A673 (cell line): ENCODE measurements around the gene TNS3. TPM values are rescaled to one million over a fixed set of nuclear protein-coding genes. Genes with fewer than 3 reads are reported as not detected.

Source experiments
- BruUV-seq: library from RNA; stranded (reverse); fragments of 400-500 nt; replicated peaks from 2 replicates; lab custom pipeline; 2021; lab: Mats Ljungman, UMichigan
- CTCF ChIA-PET: fragments of 300-600 bp; sonication (Branson Sonifier 250); formaldehyde crosslinking; loops from one replicate; lab custom pipeline; 2022; ENCODE audit warnings: antibody characterized with exemption; lab: Charles Lee
- POLR2A ChIA-PET: fragments of 300-600 bp; sonication (Branson Sonifier 250); formaldehyde crosslinking; loops from one replicate; lab custom pipeline; 2022; ENCODE audit warnings: antibody characterized with exemption; ENCODE audit not compliant: low non-redundant PET; lab: Charles Lee
- DNase-seq: peaks from one replicate; pipeline ENCODE4 v3.0.0-alpha.2; 2015; ENCODE audit warnings: low spot score
- H3K27ac ChIP-seq: fragments of 200-600 bp; sonication (generic); 2 replicates; pipeline ENCODE4 v1.5.1; 2016; ENCODE audit warnings: mixed run types, low read depth, mild to moderate bottlenecking, mixed read lengths, antibody characterized with exemption, low read length; ENCODE audit not compliant: poor library complexity, severe bottlenecking
- H3K27me3 ChIP-seq: fragments of 200-600 bp; sonication (generic); replicated peaks from 2 replicates; pipeline ENCODE4 v1.6.1; 2017; ENCODE audit warnings: mixed run types, low read depth, mild to moderate bottlenecking, mixed read lengths, antibody characterized with exemption, low read length; ENCODE audit not compliant: insufficient read depth, poor library complexity
- H3K36me3 ChIP-seq: fragments of 200-600 bp; sonication (generic); 2 replicates; pipeline ENCODE4 v1.6.1; 2016; ENCODE audit warnings: mixed run types, mild to moderate bottlenecking, mixed read lengths, antibody characterized with exemption, low read length; ENCODE audit not compliant: insufficient read depth, poor library complexity, severe bottlenecking
- H3K4me1 ChIP-seq: fragments of 200-600 bp; sonication (generic); 2 replicates; pipeline ENCODE4 v1.6.1; 2017; ENCODE audit warnings: mixed run types, mild to moderate bottlenecking, mixed read lengths, antibody characterized with exemption, low read length; ENCODE audit not compliant: insufficient read depth, poor library complexity, severe bottlenecking
- H3K4me3 ChIP-seq: fragments of 200-600 bp; sonication (generic); 2 replicates; pipeline ENCODE4 v1.5.1; 2016; ENCODE audit warnings: low read depth, mixed run types, mild to moderate bottlenecking, mixed read lengths, low read length; ENCODE audit not compliant: poor library complexity, severe bottlenecking
- H3K9me3 ChIP-seq: fragments of 200-600 bp; sonication (generic); 2 replicates; pipeline ENCODE4 v1.6.1; 2016; ENCODE audit warnings: mixed run types, low read depth, mild to moderate bottlenecking, mixed read lengths, antibody characterized with exemption, low read length; ENCODE audit not compliant: poor library complexity, severe bottlenecking
- EZH2 ChIP-seq: fragments of 200-600 bp; sonication (generic); IDR thresholded peaks from 2 replicates; pipeline ENCODE4 v1.6.1; 2017; ENCODE audit warnings: borderline replicate concordance, low read depth, mild to moderate bottlenecking, mixed read lengths, antibody characterized with exemption, low read length; ENCODE audit not compliant: poor library complexity, severe bottlenecking
- intact Hi-C: fragments of 100-400 bp; cut with micrococcal nuclease; formaldehyde crosslinking; loops from one replicate; pipeline ENCODE4 v1.10.0; 2022; ENCODE audit not compliant: unreplicated experiment
- total RNA-seq: library from RNA; stranded (reverse); gene quantifications from 2 replicates; pipeline ENCODE4 v1.2.3, GENCODE V29; 2021
- TF ChIP-seq, protein P1 (sequence below): fragments of 300-800, 200-600 bp; sonication (generic); conservative IDR thresholded peaks from 2 replicates; pipeline ENCODE4 v1.5.1; 2017; ENCODE audit warnings: low read depth, mild to moderate bottlenecking, antibody characterized with exemption, low read length, moderate library complexity, mixed read lengths

Gene TNS3
- total RNA-seq, 1 experiment from 2014 or later, result not detected

DNA sequence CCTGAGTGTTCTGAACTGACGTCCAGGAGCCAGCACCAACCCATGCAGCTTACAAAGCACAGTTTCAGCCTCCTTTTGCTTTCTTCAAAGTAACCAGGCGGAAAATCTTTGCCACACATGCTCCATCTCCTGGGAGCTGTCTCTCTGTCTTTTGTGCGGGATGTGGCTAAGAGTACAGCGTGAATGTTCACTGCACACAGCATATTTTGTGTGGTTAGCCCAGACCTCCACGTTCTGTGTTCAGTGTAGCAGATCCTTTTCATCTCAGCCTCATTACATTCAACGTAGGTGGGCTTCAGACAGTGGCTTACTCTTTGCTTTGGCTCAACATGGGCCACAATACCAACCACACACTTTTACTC is 200.8 kb downstream of the TNS3 start:
- H3K9me3 ChIP-seq, result no peaks in the 10 kb centered on the region
- H3K27me3 ChIP-seq, result peaks cover 83% of the 10 kb centered on the region
- no peaks in the 10 kb centered on the region for H3K36me3 ChIP-seq
- no peak overlapping the region for H3K4me3 ChIP-seq
- ChIA-PET POLR2A (no interaction called here), CTCF (no interaction called here)
- no TSS peak for BruUV-seq
- H3K27ac ChIP-seq, result no peak overlapping the region
- TF ChIP-seq, protein P1, sequence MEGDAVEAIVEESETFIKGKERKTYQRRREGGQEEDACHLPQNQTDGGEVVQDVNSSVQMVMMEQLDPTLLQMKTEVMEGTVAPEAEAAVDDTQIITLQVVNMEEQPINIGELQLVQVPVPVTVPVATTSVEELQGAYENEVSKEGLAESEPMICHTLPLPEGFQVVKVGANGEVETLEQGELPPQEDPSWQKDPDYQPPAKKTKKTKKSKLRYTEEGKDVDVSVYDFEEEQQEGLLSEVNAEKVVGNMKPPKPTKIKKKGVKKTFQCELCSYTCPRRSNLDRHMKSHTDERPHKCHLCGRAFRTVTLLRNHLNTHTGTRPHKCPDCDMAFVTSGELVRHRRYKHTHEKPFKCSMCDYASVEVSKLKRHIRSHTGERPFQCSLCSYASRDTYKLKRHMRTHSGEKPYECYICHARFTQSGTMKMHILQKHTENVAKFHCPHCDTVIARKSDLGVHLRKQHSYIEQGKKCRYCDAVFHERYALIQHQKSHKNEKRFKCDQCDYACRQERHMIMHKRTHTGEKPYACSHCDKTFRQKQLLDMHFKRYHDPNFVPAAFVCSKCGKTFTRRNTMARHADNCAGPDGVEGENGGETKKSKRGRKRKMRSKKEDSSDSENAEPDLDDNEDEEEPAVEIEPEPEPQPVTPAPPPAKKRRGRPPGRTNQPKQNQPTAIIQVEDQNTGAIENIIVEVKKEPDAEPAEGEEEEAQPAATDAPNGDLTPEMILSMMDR, result no peak
- no peak for TF ChIP-seq EZH2
- DNase-seq, result no peak
- H3K4me1 ChIP-seq, result no peaks in the 10 kb centered on the region
- intact Hi-C loops, result no loop called here

DNA sequence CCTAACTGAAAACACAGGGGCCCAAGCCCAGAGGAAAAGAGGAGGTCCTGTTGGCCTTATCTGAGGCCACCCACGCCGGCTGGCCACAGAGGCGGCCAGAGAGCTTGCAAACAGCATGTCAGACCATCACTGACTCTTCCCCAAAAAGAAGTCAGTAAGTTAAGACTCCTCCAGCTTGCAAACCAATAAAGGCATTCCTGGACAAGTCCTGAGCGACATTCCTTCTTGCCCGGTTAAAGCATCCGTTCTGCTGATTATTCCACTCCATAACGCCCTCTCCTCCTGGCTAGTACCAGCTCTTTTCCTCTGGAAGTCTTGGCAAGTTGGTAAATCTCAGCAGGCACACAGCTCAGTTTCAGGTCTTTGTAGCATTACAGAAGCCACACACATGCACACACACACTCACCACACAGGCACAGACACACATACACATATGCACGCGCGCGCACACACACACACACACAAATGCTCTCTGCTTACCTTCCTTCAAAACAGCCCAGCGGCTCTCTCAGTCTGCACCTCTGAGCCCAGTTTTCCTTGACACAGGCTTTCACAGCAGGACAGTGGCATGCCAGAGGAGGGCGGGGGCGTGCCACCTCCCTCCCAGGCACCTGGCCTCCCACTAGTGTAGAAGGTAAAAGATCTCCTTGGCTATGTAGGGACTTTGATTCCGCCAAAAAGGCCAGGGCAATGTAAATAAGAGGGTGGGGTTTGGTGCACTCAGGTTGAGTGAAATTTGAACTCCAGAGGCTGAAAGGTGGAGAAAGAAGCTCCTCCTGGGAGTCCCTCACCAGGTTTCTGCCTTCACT is 201.4 kb downstream of the TNS3 start:
- Histone ChIP-seq H3K4me1 (no peaks in the 10 kb centered on the region), H3K4me3 (no peak overlapping the region), H3K36me3 (no peaks in the 10 kb centered on the region), H3K27me3 (peaks cover 89% of the 10 kb centered on the region), H3K27ac (no peak overlapping the region), H3K9me3 (no peaks in the 10 kb centered on the region)
- no peak for TF ChIP-seq EZH2
- TF ChIP-seq, protein P1, result no peak
- intact Hi-C loops, result no loop called here
- no TSS peak for BruUV-seq
- POLR2A ChIA-PET, result interaction anchor here (0.7 kb wide), 1 partner anchor 26 kb away, joined by 4 read pairs; no protein-coding TSS in a partner anchor
- no peak for DNase-seq
- CTCF ChIA-PET, result no interaction called here

DNA sequence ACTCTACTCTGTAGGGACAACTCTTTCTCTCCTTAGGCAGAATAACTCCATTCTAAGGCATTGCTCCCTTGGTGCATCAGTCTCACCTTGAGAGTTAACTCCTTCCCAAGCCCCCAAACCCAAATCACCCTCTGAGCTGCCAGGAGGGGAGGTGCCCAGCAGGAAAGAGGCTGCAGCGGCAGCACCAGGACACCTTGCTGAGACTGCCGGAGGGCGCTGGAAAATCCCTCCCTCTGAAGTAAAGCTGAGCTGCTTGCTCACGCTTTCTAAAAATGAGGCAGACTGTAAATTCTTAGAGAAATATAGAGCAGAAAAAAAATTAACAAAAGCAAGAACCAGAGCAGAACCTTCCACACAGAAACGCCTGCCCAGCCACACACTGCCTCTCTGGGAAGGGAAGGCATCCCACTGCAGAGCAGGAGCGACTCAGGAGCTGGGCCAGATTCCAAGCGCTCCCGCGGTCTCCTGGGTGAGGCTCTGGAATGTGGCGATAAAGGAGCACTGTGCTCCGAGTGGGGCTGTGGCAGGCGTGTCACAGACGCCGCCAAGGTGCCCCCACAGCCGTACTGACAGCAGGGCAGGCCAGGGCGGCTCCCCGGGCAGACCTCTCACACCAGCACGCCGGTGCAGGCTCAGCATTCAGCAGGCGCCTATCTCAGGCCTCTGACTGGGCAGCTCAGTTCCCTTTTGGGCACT is 202.1 kb downstream of the TNS3 start:
- Histone ChIP-seq H3K9me3 (no peaks in the 10 kb centered on the region), H3K36me3 (no peaks in the 10 kb centered on the region), H3K27me3 (peaks cover 90% of the 10 kb centered on the region), H3K4me3 (no peak overlapping the region), H3K27ac (no peak overlapping the region), H3K4me1 (no peaks in the 10 kb centered on the region)
- peak; percentile 33 for TF ChIP-seq EZH2
- TF ChIP-seq, protein P1, result no peak
- CTCF ChIA-PET, result no interaction called here
- no peak for DNase-seq
- intact Hi-C loops, result no loop called here
- POLR2A ChIA-PET, result interaction anchor here (0.7 kb wide), 1 partner anchor 25 kb away, joined by 4 read pairs; no protein-coding TSS in a partner anchor
- BruUV-seq, result no TSS peak
